22Rv1 (cell line): Measurements from ENCODE around the gene AMN.
A peak's percentile ranks its signal among the peaks of the same experiment; 100 is the strongest.

Source experiments
- H3K27ac ChIP-seq: fragments of 450-650 bp; 2 replicates; pipeline ENCODE4 v1.5.1; 2017
- CTCF ChIP-seq: fragments of 450-650 bp; IDR thresholded peaks from 2 replicates; pipeline ENCODE4 v1.5.1; 2017; ENCODE audit warnings: mild to moderate bottlenecking
- ZFX ChIP-seq: fragments of 450-650 bp; IDR thresholded peaks from 2 replicates; pipeline ENCODE4 v1.6.1; 2017; ENCODE audit warnings: antibody characterized with exemption, borderline replicate concordance

Gene AMN

DNA sequence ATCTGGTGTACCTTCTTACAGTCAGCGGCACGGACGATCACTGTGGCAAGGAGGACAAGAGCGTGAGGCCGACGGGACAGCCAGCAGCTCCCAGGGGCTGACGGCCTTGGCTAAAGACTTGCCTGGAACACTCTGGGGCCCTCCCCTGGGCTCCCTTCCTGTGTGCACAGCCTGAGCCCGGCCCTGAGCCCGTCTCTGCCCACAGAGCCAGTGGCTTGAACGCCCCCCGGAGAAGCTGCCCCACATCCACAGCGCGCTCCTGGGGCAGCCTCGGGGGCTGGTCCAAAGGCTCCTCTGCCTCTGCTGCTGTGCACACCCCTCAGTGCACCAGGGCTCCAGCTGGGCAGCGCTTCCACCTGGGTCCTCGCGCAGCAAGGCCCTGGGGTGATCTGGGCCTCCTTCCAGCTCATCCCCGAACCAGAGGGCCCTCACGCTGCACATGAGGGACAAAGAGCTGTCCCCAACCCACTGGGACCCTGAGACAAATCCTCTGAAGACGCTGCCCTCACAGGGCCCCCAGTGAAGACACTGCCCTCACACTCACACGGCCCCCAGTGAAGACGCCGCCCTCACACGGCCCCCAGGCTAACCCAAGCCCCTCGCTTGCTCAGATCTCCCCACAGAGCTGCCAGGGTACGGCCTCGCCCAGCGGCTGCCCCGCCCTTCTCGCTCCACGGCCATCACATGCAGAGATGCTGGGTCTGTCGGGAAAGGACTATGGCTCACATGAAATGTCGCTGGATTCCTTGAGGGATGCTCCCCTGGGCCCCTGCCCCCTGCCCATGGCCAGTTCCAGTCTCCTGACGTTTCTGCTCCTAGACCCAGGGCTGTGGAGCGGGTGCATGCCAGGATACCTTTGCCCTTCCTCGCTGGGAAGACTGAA is 22.2 kb downstream of the AMN start:
- no peak for TF ChIP-seq ZFX
- TF ChIP-seq CTCF: no peak
- H3K27ac ChIP-seq: no peak overlapping the region

- no peak overlapping the region for H3K27ac ChIP-seq
- TF ChIP-seq CTCF: no peak
- no peak for TF ChIP-seq ZFX
These were observed 23.1 kb downstream of the AMN start for GRCh38 chr14:102945346-102946130.

DNA sequence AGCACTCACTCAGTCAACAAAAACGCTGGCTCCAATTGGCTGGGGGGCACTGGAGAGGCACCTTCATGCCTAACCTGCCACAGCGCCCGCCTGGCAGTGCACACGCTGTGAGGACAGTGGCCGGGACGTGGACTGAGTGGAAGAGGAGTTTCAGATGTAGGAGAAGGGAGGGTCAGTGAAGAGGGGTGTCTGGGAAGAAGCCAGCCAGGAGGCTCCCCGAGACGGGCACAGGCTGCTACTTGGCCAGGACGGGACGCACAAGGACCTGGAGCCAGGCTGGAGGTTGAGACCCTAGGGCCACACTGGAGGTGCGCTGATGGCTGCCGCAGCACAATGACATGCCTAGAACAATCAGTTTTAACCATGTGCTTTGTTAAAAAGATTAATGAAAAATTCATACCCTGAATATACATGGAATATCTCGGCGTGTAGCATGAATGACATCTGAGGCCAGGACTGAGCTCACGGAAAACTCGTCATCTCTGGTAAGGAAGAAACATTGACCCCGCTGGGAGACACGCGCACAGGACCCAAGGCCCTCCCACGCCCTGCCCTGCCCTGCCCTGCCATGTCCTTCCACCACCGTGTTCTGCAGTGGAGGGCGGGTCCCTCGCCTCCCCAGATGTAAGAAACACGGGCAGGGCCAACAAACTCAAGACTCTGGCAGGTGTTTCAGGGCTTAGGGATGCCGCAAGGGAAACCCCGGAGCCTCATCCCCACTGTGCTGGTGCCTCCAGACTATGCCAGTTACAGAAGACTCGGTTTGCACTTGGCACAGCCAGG is 25.0 kb downstream of the AMN start:
- TF ChIP-seq ZFX: no peak
- no peak for TF ChIP-seq CTCF
- no peak overlapping the region for H3K27ac ChIP-seq

GRCh38 chr14:102948698-102949061 is 26.2 kb downstream of the AMN start:
- H3K27ac ChIP-seq: peak overlapping the region; percentile 49
- TF ChIP-seq ZFX: no peak
- no peak for TF ChIP-seq CTCF

- TF ChIP-seq CTCF (no peak), ZFX (no peak)
- H3K27ac ChIP-seq: peak overlapping the region; percentile 49
These were observed 26.8 kb downstream of the AMN start for GRCh38 chr14:102949062-102949800.

GRCh38 chr14:102949801-102950451 is 27.5 kb downstream of the AMN start:
- no peak for TF ChIP-seq CTCF
- TF ChIP-seq ZFX: no peak
- H3K27ac ChIP-seq: peak overlapping the region; percentile 49
